Posterior cingulate gyrus (tissue), 11 donors: ENCODE measurements around the gene SH2D5.
"Not testable (repeated sequence)": the region's sequence is repeated elsewhere in the genome, so short reads cannot be mapped to it uniquely, and the experiment has no call there.

Source experiments
- DNase-seq, 10 donors: peaks; one replicate each; pipeline versions ENCODE4 v3.0.0 to v3.0.0-alpha.2; 2020 to 2021; ENCODE audit warnings: mixed read lengths in 3 of 10
- intact Hi-C: fragments of 100-400 bp; cut with DNase I; formaldehyde crosslinking; loops from one replicate; pipeline ENCODE4 v1.15.1; 2023

The SH2D5 gene

DNA sequence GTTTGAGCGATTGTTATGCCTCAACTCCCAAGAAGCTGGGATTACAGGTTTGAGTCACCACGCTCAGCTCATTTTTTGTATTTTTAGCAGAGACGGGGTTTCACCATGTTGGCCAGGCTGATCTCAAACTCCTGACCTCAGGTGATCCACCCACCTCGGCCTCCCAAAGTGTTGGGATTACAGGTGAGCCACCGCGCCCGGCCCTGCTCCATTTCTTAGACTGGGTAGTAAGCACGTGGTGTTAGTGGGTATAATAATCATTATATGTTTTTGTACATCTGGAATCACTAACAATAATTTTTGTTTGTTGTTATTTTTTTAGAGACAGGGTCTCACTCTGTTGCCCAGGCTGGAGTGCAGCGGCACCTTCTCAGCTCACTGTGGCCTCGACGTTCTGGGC lies 58.9 kb downstream of the SH2D5 start:
- intact Hi-C loops: not testable (repeated sequence)
- DNase-seq: peak in 3 of 10 donors; percentile 12 to 71 (median 54)

DNA sequence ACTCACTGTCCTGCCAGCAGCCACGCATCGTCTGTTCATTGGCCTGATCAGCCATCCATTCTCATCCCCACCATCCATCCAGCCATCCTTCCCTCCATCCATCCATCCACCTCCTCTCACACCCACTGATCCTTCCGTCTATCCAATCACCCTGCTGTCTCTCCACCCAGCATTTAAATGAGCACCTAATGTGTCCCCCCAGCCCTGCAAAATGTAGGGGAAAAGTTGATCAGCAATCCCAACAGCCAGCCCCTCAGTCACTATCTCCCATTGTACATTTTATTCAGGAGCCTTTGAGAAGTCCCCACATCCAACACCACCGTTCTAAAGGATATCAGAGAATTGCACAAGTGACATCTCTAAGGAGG lies 60.3 kb downstream of the SH2D5 start:
- intact Hi-C loops: no loop called here
- peak in 1 of 10 donors; percentile 28 for DNase-seq

DNA sequence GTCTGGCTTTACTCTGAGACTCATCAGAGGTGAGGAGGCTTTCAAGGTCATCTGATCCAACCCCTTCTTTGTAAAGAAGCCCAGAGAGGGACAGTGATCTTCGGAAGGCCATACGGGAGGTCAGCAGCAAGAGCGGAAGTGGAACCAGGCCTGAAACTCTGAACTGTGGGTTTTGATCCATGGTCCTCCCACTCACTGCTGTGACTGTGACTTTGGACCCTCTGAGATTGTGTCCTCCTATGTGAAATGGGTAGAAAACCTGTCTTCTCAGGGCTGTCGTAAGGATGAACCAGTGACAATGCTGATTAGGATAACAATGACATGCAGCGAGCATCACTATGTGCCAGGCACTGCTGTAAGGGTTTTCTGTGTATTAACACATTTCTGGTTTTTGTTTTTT lies 61.6 kb downstream of the SH2D5 start:
- DNase-seq: peak in 1 of 10 donors; percentile 0
- intact Hi-C loops: no loop called here
